ENCODE data around the gene TMTC4. TPM values are rescaled to one million over a fixed set of nuclear protein-coding genes. Genes with fewer than 3 reads are reported as not detected.

The TMTC4 gene
- total RNA-seq, 1 donor, result 23.3 TPM

GRCh38 chr13:100597253-100597652 lies 77.3 kb downstream of the TMTC4 start:
- H3K4me3 ChIP-seq (ENCODE audit: low read depth, low read length), result no peak overlapping the region
- no peak for DNase-seq (ENCODE audit: low read depth)
- TF ChIP-seq CTCF (IDR thresholded peaks at IDR 0.05; ENCODE audit: insufficient read depth, low read length), result no peak

GRCh38 chr13:100596516-100596915 lies 78.1 kb downstream of the TMTC4 start:
- H3K4me3 ChIP-seq (ENCODE audit: low read depth, low read length), result no peak overlapping the region
- no peak for TF ChIP-seq CTCF (IDR thresholded peaks at IDR 0.05; ENCODE audit: insufficient read depth, low read length)
- DNase-seq (ENCODE audit: low read depth), result no peak

GRCh38 chr13:100594731-100595130 lies 79.9 kb downstream of the TMTC4 start:
- no peak for DNase-seq (ENCODE audit: low read depth)
- TF ChIP-seq CTCF (IDR thresholded peaks at IDR 0.05; ENCODE audit: insufficient read depth, low read length), result peak; percentile 16

GRCh38 chr13:100594255-100594654 lies 80.3 kb downstream of the TMTC4 start:
- DNase-seq (ENCODE audit: low read depth), result no peak
- H3K4me3 ChIP-seq (ENCODE audit: low read depth, low read length), result no peak overlapping the region
- no peak for TF ChIP-seq CTCF (IDR thresholded peaks at IDR 0.05; ENCODE audit: insufficient read depth, low read length)

More at GRCh38 chr13:100594731-100595130, 79.9 kb downstream of the TMTC4 start:
- no peak overlapping the region for H3K4me3 ChIP-seq (ENCODE audit: low read depth, low read length)

GRCh38 chr13:100589178-100589725 lies 85.3 kb downstream of the TMTC4 start:
- peak; percentile 17 for DNase-seq (ENCODE audit: low read depth)
- H3K4me3 ChIP-seq (ENCODE audit: low read depth, low read length), result no peak overlapping the region

GRCh38 chr13:100588331-100589177 lies 86.0 kb downstream of the TMTC4 start, which contains the start of gene GGACT:
Gene GGACT, minus strand, starts transcription at chr13:100588789. Its CDS starts 56,198 bp downstream, at chr13:100532591.
- peak within 1 kb of the TSS; percentile 65 for H3K4me3 ChIP-seq (ENCODE audit: low read depth, low read length)
- DNase-seq (ENCODE audit: low read depth), result peak; percentile 47
- TF ChIP-seq CTCF (IDR thresholded peaks at IDR 0.05; ENCODE audit: insufficient read depth, low read length), result peak; percentile 50

More at GRCh38 chr13:100589178-100589725, 85.3 kb downstream of the TMTC4 start:
- no peak for TF ChIP-seq CTCF (IDR thresholded peaks at IDR 0.05; ENCODE audit: insufficient read depth, low read length)
